Measurements from ENCODE around the gene ANGEL2. TPM values are rescaled to one million over a fixed set of nuclear protein-coding genes. Genes with fewer than 3 reads are reported as not detected.
"Not testable (repeated sequence)": the region's sequence is repeated elsewhere in the genome, so short reads cannot be mapped to it uniquely, and the experiment has no call there.

ANGEL2 gene
- 103 TPM for total RNA-seq

DNA sequence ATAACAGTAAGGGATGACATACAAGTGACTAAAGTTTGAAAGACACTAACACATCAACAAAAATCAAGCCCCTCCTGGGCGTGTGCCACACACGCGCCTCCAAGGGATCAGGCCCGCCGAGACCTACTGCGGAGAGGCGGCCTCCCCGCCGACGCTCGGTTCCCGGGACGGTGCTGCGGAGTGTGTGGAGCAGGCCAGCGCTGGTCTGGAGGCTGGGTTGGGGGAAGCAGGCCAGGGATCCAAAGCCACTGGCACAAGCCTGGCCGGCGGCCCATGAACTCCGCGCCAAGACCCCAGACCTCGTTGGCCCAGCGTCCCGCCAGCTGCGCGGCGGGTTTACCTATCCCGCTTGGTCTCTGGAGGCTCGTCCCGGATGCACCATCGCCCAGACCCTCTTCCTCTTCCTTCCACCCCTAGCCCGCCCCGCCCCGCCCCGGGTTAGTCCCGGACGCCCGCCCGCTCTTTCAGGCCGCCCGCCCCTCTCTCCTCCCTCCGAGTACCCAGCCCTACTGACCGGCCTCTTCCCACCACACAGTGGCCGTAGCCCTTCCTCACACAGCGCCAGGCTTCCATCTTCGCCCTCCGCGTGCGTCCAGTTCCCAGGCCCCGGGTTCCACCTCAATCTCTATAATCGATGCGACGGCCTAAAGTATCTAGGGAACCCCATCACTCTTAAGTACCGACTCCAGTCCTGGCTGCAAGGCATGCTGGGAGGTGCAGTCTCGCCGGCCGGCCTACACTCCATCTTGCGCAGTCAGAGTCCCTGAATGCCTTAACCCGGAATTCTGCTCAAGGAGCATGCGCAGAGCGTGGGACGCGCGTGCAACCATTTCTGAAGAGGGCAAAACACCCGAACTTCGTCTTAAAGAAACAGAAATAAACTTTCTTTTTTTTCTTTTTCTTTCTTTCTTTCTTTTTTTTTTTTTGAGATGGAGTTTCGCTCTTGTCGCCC lies at the start of gene ANGEL2:
Gene ANGEL2, minus strand, starts transcription at position 769 of the 952 bp plus-strand sequence. Its CDS starts 196 bp downstream, at position 573.
- DNase-seq: peak; percentile 97

DNA sequence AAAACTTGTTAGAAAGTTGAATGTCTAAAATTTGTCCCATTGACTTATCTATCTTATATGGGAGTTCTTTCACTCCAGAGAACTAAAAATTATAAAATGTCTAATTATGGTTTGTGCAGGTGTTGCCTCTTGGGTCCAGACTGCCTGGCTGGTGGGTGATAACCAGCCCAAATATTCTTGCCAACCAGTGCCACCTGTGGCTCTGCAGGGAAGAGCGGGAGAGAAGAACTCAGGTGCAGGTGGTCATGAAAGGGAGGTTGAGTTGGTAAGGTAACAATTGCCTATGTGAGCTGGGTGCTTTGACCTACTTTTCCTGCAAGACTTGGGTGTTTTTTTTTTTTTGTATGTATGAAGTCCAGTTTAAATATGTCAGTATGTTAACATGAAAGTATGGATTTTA lies 45.6 kb upstream of the ANGEL2 start:
- DNase-seq: no peak

- no peak for DNase-seq
Measured at GRCh38 chr1:213060836-213061235, 45.2 kb upstream of the ANGEL2 start.

DNA sequence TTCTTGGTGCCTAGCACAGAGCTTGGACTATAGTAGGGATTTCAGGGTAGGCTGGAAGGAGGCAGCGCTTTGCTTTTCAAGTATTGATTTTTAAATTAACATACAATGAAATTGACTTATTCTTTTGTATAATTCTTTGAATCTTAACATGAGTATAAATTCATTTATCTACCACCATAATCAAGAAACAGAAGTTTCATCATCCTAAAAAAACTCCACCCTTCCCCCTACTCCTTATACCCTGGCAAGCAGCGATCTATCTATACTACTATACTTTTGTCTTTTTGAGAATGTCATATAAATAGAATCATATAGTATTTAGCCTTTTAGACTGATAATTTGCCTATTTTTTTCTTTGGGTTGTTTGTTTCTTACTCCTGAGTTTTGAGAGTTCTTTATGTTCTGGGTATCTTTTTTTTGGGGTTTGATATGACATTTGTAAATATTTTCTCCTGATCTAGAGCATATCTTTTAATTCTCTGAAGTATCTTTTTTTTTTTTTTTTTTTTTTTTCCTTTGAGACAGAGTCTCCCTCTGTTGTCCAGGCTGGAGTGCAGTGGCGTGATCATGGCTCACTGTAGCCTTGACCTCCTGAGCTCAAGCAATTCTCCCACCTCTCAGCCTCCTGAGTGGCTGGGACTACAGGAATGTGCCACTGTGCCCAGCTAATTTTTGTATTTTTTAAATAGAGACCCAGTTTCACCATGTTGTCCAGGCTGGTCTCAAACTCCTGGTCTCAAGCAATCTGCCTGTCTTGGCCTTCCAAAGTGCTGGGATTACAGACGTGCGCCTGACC lies 41.8 kb upstream of the ANGEL2 start:
- no peak for DNase-seq

GRCh38 chr1:213055767-213056166 lies 40.1 kb upstream of the ANGEL2 start:
- DNase-seq: no peak

GRCh38 chr1:213054733-213055591 lies 39.3 kb upstream of the ANGEL2 start:
- no peak for DNase-seq

GRCh38 chr1:213054142-213054541 lies 38.5 kb upstream of the ANGEL2 start:
- no peak for DNase-seq

DNA sequence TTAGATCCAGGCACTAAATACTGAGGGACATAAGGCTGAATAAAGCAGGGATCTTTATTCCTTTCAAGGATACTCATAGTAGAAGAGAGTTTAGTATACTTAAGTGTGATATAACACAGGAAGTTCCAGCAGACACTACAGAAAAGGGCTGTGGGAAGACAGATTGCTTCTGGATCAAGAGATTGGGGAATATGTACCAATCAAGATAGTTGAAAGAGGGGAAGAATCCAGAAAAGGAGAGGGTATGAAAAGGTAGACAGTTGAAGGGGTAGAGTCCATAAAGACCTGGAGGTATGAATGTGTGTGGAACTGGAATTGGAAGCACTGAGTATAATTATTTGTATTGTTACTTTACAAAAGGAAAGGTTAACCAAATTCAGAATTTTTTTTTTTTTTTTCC lies 37.8 kb upstream of the ANGEL2 start:
- DNase-seq: no peak

GRCh38 chr1:213051881-213052202 lies 36.2 kb upstream of the ANGEL2 start:
- DNase-seq: no peak

DNA sequence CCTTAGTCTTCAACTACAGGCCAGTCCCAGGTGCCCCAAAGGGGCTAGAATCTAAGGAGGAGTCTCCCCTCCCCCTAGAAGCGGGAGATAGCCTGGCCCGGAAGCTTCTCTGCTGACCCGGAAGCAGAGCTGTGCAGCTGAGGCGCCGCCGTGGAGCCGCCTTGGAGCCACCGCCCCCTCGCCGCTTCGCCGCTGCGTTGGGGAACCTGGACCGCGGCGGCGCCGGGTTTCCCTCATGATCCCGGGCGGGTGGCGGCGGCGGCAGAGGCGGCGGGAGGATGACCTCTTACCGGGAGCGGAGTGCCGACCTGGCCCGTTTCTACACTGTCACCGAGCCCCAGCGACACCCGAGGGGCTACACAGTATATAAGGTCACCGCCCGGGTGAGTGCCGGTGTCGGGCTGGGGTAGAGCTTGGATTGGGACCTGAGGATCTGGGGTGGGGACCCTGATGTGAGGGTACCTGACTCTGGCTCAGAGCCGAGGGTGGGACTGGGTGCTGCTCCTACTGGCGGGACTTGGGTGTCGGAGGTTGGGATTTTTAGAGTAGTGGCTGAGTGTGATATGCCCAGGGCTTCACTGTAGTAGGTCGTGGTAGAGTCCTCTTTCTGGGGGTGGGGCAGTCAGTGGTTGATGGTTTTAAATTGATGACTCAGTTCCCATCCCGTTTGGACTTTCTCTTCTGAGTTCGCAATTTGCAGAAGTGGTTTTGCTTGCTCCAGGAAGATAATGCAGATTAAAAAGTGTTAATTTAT lies 35.6 kb upstream of the ANGEL2 start, which contains the start of gene RPS6KC1:
Gene RPS6KC1, plus strand, starts transcription at position 115 of the 754 bp plus-strand sequence. Its CDS starts 164 bp downstream, at position 279.
- DNase-seq: peak; percentile 86

DNA sequence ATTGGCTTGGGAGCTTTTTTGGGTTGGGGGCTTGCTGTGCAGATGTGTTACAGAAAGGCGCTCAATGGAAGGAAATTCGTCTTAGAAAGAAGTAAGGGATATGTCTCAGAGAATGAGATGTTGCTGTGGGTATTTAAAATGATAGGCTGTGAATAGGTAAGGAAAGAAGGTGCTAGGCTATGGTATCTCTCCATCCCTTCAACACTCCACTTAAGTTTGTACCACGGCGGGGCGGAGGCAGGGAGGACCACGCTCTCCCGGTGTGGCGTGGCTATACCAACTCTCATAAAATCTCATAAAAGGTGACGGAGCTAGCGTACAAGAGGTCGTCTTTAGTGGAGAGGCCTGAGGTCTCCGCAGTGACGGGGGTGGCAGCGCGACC lies 35.1 kb upstream of the ANGEL2 start:
- DNase-seq: no peak

DNA sequence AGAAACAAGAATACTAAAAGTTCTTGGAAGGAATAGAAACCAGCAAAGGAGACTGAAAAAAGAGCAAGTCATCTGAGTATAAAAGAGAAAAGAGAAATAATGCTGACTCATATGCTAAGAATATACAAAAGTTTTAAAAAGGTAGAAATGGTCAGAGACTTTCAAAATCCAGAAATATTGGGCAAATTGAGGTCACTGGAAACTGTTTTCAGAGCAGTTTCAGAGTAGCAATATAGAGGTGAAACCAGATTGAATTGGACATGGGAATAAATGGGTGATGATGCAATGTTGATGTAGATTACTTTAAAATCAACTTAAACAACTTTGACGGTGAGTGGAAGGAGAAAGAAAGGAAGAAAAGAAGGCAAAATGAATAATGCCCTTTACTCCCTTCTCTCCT lies 33.6 kb upstream of the ANGEL2 start:
- DNase-seq: no peak

- DNase-seq: not testable (repeated sequence)
Measured at GRCh38 chr1:213045321-213046226, 29.9 kb upstream of the ANGEL2 start.

GRCh38 chr1:213041443-213041842 lies 25.8 kb upstream of the ANGEL2 start:
- no peak for DNase-seq

- DNase-seq: no peak
Measured at GRCh38 chr1:213035573-213035972, 19.9 kb upstream of the ANGEL2 start.

DNA sequence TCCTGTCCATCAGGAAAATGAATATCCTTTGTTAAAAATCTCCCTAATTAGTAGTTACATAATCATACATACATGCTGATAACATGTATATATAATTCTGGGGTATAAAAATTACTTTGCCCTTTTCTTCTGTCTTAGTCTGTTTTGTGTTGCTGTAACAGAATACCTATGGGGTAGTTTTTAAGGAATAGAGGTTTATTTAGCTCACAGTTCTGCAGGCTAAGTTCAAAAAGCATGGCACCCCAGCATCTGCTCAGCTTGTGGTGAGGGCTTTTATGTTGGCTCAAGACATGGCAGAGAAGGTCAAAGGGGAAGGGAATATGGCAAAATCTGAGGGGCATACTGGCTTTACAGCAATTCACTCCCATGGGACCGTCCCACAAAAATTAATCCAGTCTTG lies 19.0 kb upstream of the ANGEL2 start:
- DNase-seq: no peak

GRCh38 chr1:213032651-213033050 lies 17.0 kb upstream of the ANGEL2 start:
- DNase-seq: no peak

- DNase-seq: not testable (repeated sequence)
Measured at GRCh38 chr1:213027024-213027423, 11.4 kb upstream of the ANGEL2 start.

GRCh38 chr1:213020016-213020415 lies 4.3 kb upstream of the ANGEL2 start:
- no peak for DNase-seq

GRCh38 chr1:213019450-213019849 lies 3.8 kb upstream of the ANGEL2 start:
- no peak for DNase-seq

Measured in occipital lobe (tissue), 2 donors.